PC-3 (cell line): Measurements from ENCODE around the gene TMSB4X. TPM values are rescaled to one million over a fixed set of nuclear protein-coding genes. Genes with fewer than 3 reads are reported as not detected.

Source experiments
- ATAC-seq: fragments of 200-7000 bp; cut with Tn5 transposase; 2 replicates; pipeline ENCODE4 v1.9.1; 2020; ENCODE audit warnings: mild to moderate bottlenecking, moderate library complexity
- BruUV-seq: library from RNA; stranded (reverse); fragments of 400-500 nt; replicated peaks from 2 replicates; lab custom pipeline; 2021; lab: Mats Ljungman, UMichigan
- CTCF ChIA-PET: fragments of 300-600 bp; sonication (Branson Sonifier 250); formaldehyde crosslinking; loops from one replicate; lab custom pipeline; 2022; ENCODE audit warnings: antibody characterized with exemption; lab: Charles Lee
- POLR2A ChIA-PET: fragments of 300-600 bp; sonication (Branson Sonifier 250); formaldehyde crosslinking; loops from one replicate; lab custom pipeline; 2022; ENCODE audit warnings: antibody characterized with exemption; ENCODE audit not compliant: unreplicated experiment; lab: Charles Lee
- DNase-seq: peaks from one replicate; pipeline ENCODE4 v3.0.0-alpha.2; 2015
- H2AFZ ChIP-seq: fragments of 300-600 bp; sonication (generic); 2 replicates; pipeline ENCODE4 v1.6.0; 2016; ENCODE audit warnings: antibody characterized with exemption, low read length
- H3F3A ChIP-seq: fragments of 300-600 bp; sonication (generic); one replicate; pipeline ENCODE4 v1.6.0; 2017; ENCODE audit warnings: antibody characterized with exemption, low read length, control low read depth, mild to moderate bottlenecking; ENCODE audit not compliant: unreplicated experiment
- H3K27ac ChIP-seq: fragments of 300-600 bp; sonication (generic); 2 replicates; pipeline ENCODE4 v1.5.1; 2016; ENCODE audit warnings: mild to moderate bottlenecking, low read length
- H3K27me3 ChIP-seq: fragments of 300-600 bp; sonication (generic); 2 replicates; pipeline ENCODE4 v1.6.1; 2016; ENCODE audit warnings: low read length, mixed read lengths
- H3K36me3 ChIP-seq: fragments of 300-600 bp; sonication (generic); 2 replicates; pipeline ENCODE4 v1.6.1; 2016; ENCODE audit warnings: low read depth, mixed run types, low read length, mixed read lengths
- H3K4me1 ChIP-seq: fragments of 300-600 bp; sonication (generic); 2 replicates; pipeline ENCODE4 v1.5.1; 2016; ENCODE audit warnings: low read length; ENCODE audit not compliant: insufficient read depth
- H3K4me2 ChIP-seq: fragments of 300-600 bp; sonication (generic); 2 replicates; pipeline ENCODE4 v1.6.0; 2016; ENCODE audit warnings: low read length
- H3K4me3 ChIP-seq: fragments of 300-600 bp; sonication (generic); 2 replicates; pipeline ENCODE4 v1.5.1; 2016; ENCODE audit warnings: mild to moderate bottlenecking, low read length, mixed read lengths
- H3K79me2 ChIP-seq: fragments of 300-600 bp; sonication (generic); 2 replicates; pipeline ENCODE4 v1.6.1; 2017; ENCODE audit warnings: low read length, mixed read lengths
- H3K9ac ChIP-seq: fragments of 300-600 bp; sonication (generic); 2 replicates; pipeline ENCODE4 v1.6.0; 2016; ENCODE audit warnings: mild to moderate bottlenecking, low read length
- H3K9me2 ChIP-seq: fragments of 300-600 bp; sonication (generic); replicated peaks from 2 replicates; pipeline ENCODE4 v1.6.1; 2016; ENCODE audit warnings: mixed run types, low read length, mixed read lengths
- H3K9me3 ChIP-seq: fragments of 300-600 bp; sonication (generic); 2 replicates; pipeline ENCODE4 v1.6.1; 2016; ENCODE audit warnings: low read length, mixed read lengths
- H4K20me1 ChIP-seq: fragments of 300-600 bp; sonication (generic); 2 replicates; pipeline ENCODE4 v1.6.1; 2016; ENCODE audit warnings: low read length, mixed read lengths
- EZH2 ChIP-seq: fragments of 300-600 bp; sonication (generic); IDR thresholded peaks from one replicate; pipeline ENCODE4 v1.6.1; 2017; ENCODE audit warnings: antibody characterized with exemption, mild to moderate bottlenecking, low read length; ENCODE audit not compliant: unreplicated experiment
- EZH2phosphoT487 ChIP-seq: fragments of 300-600 bp; sonication (generic); IDR thresholded peaks from 2 replicates; pipeline ENCODE4 v1.6.1; 2018; ENCODE audit warnings: mild to moderate bottlenecking, antibody characterized with exemption, low read length, borderline replicate concordance
- intact Hi-C: fragments of 100-400 bp; cut with micrococcal nuclease; formaldehyde crosslinking; loops from 2 replicates; pipeline ENCODE4 v1.9.0; 2023
- total RNA-seq: library from RNA; depleted of rRNA; stranded (reverse); fragments of >200 nt; gene quantifications from 2 replicates; pipeline ENCODE4 v1.2.3, GENCODE V29; 2014
- TF ChIP-seq, protein P1 (sequence below): fragments of 300-600 bp; sonication (generic); conservative IDR thresholded peaks from 2 replicates; pipeline ENCODE4 v1.5.1; 2017; ENCODE audit warnings: antibody characterized with exemption, low read depth, mild to moderate bottlenecking, low read length

TMSB4X gene
- total RNA-seq, 1 experiment from 2014 or later = 2,159 TPM

- DNase-seq = no peak
- no TSS peak for BruUV-seq
- CTCF ChIA-PET = no interaction called here
- H3K27ac ChIP-seq = peak overlapping the region; percentile 99
- no peaks in the 10 kb centered on the region for H3K79me2 ChIP-seq
- no peak overlapping the region for H2AFZ ChIP-seq
- H3K4me2 ChIP-seq = peak overlapping the region; percentile 69; the same call in 1 of the 2 replicates
- no peaks in the 10 kb centered on the region for H3K9me2 ChIP-seq
- ATAC-seq = no peak
- H4K20me1 ChIP-seq = no peaks in the 10 kb centered on the region
- TF ChIP-seq EZH2 (no peak), EZH2phosphoT487 (no peak)
- TF ChIP-seq, protein P1, sequence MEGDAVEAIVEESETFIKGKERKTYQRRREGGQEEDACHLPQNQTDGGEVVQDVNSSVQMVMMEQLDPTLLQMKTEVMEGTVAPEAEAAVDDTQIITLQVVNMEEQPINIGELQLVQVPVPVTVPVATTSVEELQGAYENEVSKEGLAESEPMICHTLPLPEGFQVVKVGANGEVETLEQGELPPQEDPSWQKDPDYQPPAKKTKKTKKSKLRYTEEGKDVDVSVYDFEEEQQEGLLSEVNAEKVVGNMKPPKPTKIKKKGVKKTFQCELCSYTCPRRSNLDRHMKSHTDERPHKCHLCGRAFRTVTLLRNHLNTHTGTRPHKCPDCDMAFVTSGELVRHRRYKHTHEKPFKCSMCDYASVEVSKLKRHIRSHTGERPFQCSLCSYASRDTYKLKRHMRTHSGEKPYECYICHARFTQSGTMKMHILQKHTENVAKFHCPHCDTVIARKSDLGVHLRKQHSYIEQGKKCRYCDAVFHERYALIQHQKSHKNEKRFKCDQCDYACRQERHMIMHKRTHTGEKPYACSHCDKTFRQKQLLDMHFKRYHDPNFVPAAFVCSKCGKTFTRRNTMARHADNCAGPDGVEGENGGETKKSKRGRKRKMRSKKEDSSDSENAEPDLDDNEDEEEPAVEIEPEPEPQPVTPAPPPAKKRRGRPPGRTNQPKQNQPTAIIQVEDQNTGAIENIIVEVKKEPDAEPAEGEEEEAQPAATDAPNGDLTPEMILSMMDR = no peak
- H3K9ac ChIP-seq = no peak overlapping the region
- intact Hi-C loops = no loop called here
- peaks cover 9% of the 10 kb centered on the region for H3F3A ChIP-seq
- H3K4me1 ChIP-seq = peaks cover 58% of the 10 kb centered on the region
- H3K9me3 ChIP-seq = no peaks in the 10 kb centered on the region
- no peaks in the 10 kb centered on the region for H3K36me3 ChIP-seq
- no peak overlapping the region for H3K4me3 ChIP-seq
- POLR2A ChIA-PET = no interaction called here
- no peaks in the 10 kb centered on the region for H3K27me3 ChIP-seq
Measured at GRCh38 chrX:12999422-12999821, 24.5 kb downstream of the TMSB4X start.

DNA sequence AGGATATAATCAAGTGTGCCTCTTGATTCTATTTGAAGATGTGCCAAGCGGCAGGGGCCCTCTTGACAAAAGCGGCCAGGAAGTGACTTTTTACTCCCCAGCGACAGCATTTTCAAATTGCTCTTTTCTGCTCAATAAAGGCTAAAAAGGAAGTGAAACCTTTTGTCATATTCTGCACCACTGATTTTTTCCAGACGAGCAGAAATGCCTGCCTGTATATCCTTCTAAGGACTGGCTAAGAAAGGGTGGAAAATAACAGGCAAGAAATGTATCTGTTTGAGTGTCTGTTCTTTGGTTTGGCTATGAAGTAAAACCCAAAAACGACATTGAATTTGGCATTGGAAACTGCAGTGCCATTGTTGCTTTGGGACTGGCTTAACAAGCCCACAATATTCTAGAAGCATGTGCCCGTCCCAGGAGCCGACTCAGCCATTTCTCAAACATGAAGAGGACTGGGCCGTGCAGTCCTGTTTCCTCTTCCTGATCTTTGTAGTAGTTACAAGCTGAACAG, 25.4 kb downstream of the TMSB4X start:
- H3K4me2 ChIP-seq = peak overlapping the region; percentile 69
- intact Hi-C loops = loop anchor here (5.0 kb wide), 1 partner anchor 112 kb away; no protein-coding TSS in a partner anchor
- H3K9ac ChIP-seq = peak overlapping the region; percentile 71
- TF ChIP-seq, protein P1 = no peak
- TF ChIP-seq EZH2 (no peak), EZH2phosphoT487 (no peak)
- peak overlapping the region; percentile 65 for H2AFZ ChIP-seq
- H3K4me1 ChIP-seq = peaks cover 56% of the 10 kb centered on the region
- no peaks in the 10 kb centered on the region for H3K36me3 ChIP-seq
- ChIA-PET CTCF (interaction anchor here (0.7 to 1.0 kb wide), 2 partner anchors 54 to 486 kb away, joined by 3 to 5 read pairs; no protein-coding TSS in a partner anchor), POLR2A (interaction anchor here (0.6 kb wide), 2 partner anchors 25 to 199 kb away, joined by 3 to 7 read pairs; no protein-coding TSS in a partner anchor)
- peaks cover 9% of the 10 kb centered on the region for H3F3A ChIP-seq
- no peaks in the 10 kb centered on the region for H4K20me1 ChIP-seq
- no peaks in the 10 kb centered on the region for H3K27me3 ChIP-seq
- no peaks in the 10 kb centered on the region for H3K79me2 ChIP-seq
- no peaks in the 10 kb centered on the region for H3K9me3 ChIP-seq
- ATAC-seq (no peak), DNase-seq (peak; percentile 30)
- H3K4me3 ChIP-seq = peak overlapping the region; percentile 7; the same call in 1 of the 2 replicates
- BruUV-seq = no TSS peak
- H3K9me2 ChIP-seq = no peaks in the 10 kb centered on the region
- H3K27ac ChIP-seq = peak overlapping the region; percentile 99

- H3F3A ChIP-seq = peaks cover 9% of the 10 kb centered on the region
- H3K27me3 ChIP-seq = no peaks in the 10 kb centered on the region
- no TSS peak for BruUV-seq
- DNase-seq = peak; percentile 92
- no peaks in the 10 kb centered on the region for H3K9me2 ChIP-seq
- peak overlapping the region; percentile 99 for H3K27ac ChIP-seq
- ChIA-PET POLR2A (interaction anchor here (0.6 to 0.7 kb wide), 5 partner anchors 16 to 200 kb away, joined by 3 to 11 read pairs (median 6); no protein-coding TSS in a partner anchor), CTCF (interaction anchor here (0.6 to 1.0 kb wide), 3 partner anchors 50 to 485 kb away, joined by 3 to 5 read pairs (median 3); no protein-coding TSS in a partner anchor)
- H3K9ac ChIP-seq = peak overlapping the region; percentile 80
- TF ChIP-seq EZH2phosphoT487 = no peak
- TF ChIP-seq EZH2 = no peak
- TF ChIP-seq, protein P1 = no peak
- H3K79me2 ChIP-seq = no peaks in the 10 kb centered on the region
- H3K36me3 ChIP-seq = no peaks in the 10 kb centered on the region
- H4K20me1 ChIP-seq = no peaks in the 10 kb centered on the region
- H3K4me1 ChIP-seq = peaks cover 62% of the 10 kb centered on the region
- intact Hi-C loops = loop anchor here (1.0 to 5.0 kb wide), 2 partner anchors 111 to 487 kb away; no protein-coding TSS in a partner anchor
- H3K4me2 ChIP-seq = peak overlapping the region; percentile 72
- peak; percentile 71 for ATAC-seq
- H3K4me3 ChIP-seq = no peak overlapping the region
- no peaks in the 10 kb centered on the region for H3K9me3 ChIP-seq
- H2AFZ ChIP-seq = no peak overlapping the region
Measured at GRCh38 chrX:13001097-13001496, 26.2 kb downstream of the TMSB4X start.
